ENCODE data around the gene IL17B.

- TF ChIP-seq CTCF (IDR thresholded peaks at IDR 0.05; ENCODE audit: extremely low read depth in 1 of 2, insufficient read depth in 1 of 2, low read depth in 1 of 2, low read length in 2 of 2) (no peak), EZH2 (IDR thresholded peaks at IDR 0.05; ENCODE audit: borderline replicate concordance, low read depth, low read length, severe bottlenecking) (no peak), POLR2AphosphoS5 (IDR thresholded peaks at IDR 0.05; ENCODE audit: insufficient read depth, low read depth, low read length) (no peak), POLR2A (IDR thresholded peaks at IDR 0.05; ENCODE audit: low read depth, low read length) (no peak)
Measured at GRCh38 chr5:149378241-149378820, 761 bp downstream of the IL17B start.

All from endothelial cell of umbilical vein (primary cell).